WTC11 (cell line): ENCODE results near the gene VTI1A. TPM values are rescaled to one million over a fixed set of nuclear protein-coding genes. Genes with fewer than 3 reads are reported as not detected.

Experiments
- ATAC-seq: fragments of 200-7000 bp; cut with Tn5 transposase; 2 replicates; pipeline ENCODE4 v1.10.0; 2021; ENCODE audit warnings: mild to moderate bottlenecking, moderate library complexity
- CTCF ChIA-PET: fragments of 300-600 bp; sonication (Branson Sonifier 250); formaldehyde crosslinking; loops from one replicate; lab custom pipeline; 2021; ENCODE audit warnings: antibody characterized with exemption; lab: Charles Lee
- POLR2A ChIA-PET: fragments of 350-600 bp; sonication (Branson Sonifier 250); formaldehyde crosslinking; loops from one replicate; lab custom pipeline; 2021; ENCODE audit warnings: antibody characterized with exemption; lab: Charles Lee
- DNase-seq: peaks from one replicate; pipeline ENCODE4 v3.0.0; 2021; ENCODE audit warnings: low spot score
- H3K27ac Mint-ChIP-seq: 2 replicates; pipeline ENCODE4 v1.8.0; 2021; ENCODE audit warnings: mixed read lengths
- H3K27me3 Mint-ChIP-seq: 2 replicates; pipeline ENCODE4 v1.8.0; 2021; ENCODE audit warnings: low read depth, mild to moderate bottlenecking, moderate library complexity, mixed read lengths
- H3K36me3 Mint-ChIP-seq: 2 replicates; pipeline ENCODE4 v1.8.0; 2021; ENCODE audit warnings: mixed read lengths
- H3K4me1 Mint-ChIP-seq: 2 replicates; pipeline ENCODE4 v1.8.0; 2022; ENCODE audit warnings: mixed read lengths
- H3K4me3 Mint-ChIP-seq: 2 replicates; pipeline ENCODE4 v1.8.0; 2021; ENCODE audit warnings: mild to moderate bottlenecking, moderate library complexity, mixed read lengths
- H3K9me3 Mint-ChIP-seq: 2 replicates; pipeline ENCODE4 v1.8.0; 2021; ENCODE audit warnings: mixed read lengths
- CTCF ChIP-seq: fragments of 200-600 bp; IDR thresholded peaks from 2 replicates; pipeline ENCODE4 v1.8.0; 2022; ENCODE audit warnings: antibody characterized with exemption
- GTF2I ChIP-seq: fragments of 250-450 bp; sonication (Bioruptor Pico); conservative IDR thresholded peaks from 2 replicates; pipeline ENCODE4 v1.4.0; 2021; ENCODE audit warnings: mild to moderate bottlenecking
- IRF2 ChIP-seq: sonication (generic); formaldehyde crosslinking; IDR thresholded peaks from 2 replicates; pipeline ENCODE4 v1.8.0; 2022; ENCODE audit warnings: low read depth, missing genetic modification reagents, borderline replicate concordance
- KAT7 ChIP-seq: sonication (generic); formaldehyde crosslinking; IDR thresholded peaks from 2 replicates; pipeline ENCODE4 v1.8.1; 2023; ENCODE audit warnings: missing genetic modification reagents, mild to moderate bottlenecking, borderline replicate concordance
- NFYB ChIP-seq: sonication (generic); formaldehyde crosslinking; conservative IDR thresholded peaks from 2 replicates; pipeline ENCODE4 v1.8.0; 2022; ENCODE audit warnings: low read depth, missing genetic modification reagents
- NR1H2 ChIP-seq: sonication (generic); formaldehyde crosslinking; IDR thresholded peaks from 2 replicates; pipeline ENCODE4 v1.9.0; 2021; ENCODE audit warnings: mild to moderate bottlenecking, moderate library complexity, missing genetic modification reagents
- ZNF263 ChIP-seq: sonication (generic); formaldehyde crosslinking; IDR thresholded peaks from 2 replicates; pipeline ENCODE4 v1.8.1; 2022; ENCODE audit warnings: low read depth, mild to moderate bottlenecking, moderate library complexity, missing genetic modification reagents
- total RNA-seq: library from RNA; stranded (reverse); gene quantifications from 3 replicates; pipeline ENCODE4 v1.2.3, GENCODE V29; 2021
- TF ChIP-seq, protein P1 (sequence below): sonication (generic); formaldehyde crosslinking; IDR thresholded peaks from 2 replicates; pipeline ENCODE4 v1.8.0; 2022; ENCODE audit warnings: mild to moderate bottlenecking, missing genetic modification reagents
- TF ChIP-seq, protein P2 (sequence below): fragments of 250-450 bp; sonication (Bioruptor Pico); conservative IDR thresholded peaks from 2 replicates; pipeline ENCODE4 v1.9.0; 2021; ENCODE audit warnings: mild to moderate bottlenecking
- TF ChIP-seq, protein P3 (sequence below): sonication (generic); formaldehyde crosslinking; IDR thresholded peaks from 2 replicates; pipeline ENCODE4 v1.8.0; 2023; ENCODE audit warnings: missing genetic modification reagents
- TF ChIP-seq, protein P4 (sequence below): sonication (generic); formaldehyde crosslinking; IDR thresholded peaks from 2 replicates; pipeline ENCODE4 v1.8.1; 2022; ENCODE audit warnings: low read depth, missing genetic modification reagents, borderline replicate concordance
- TF ChIP-seq, protein P5 (sequence below): sonication (generic); formaldehyde crosslinking; conservative IDR thresholded peaks from 2 replicates; pipeline ENCODE4 v1.8.1; 2022; ENCODE audit warnings: mild to moderate bottlenecking, missing genetic modification reagents
- TF ChIP-seq, protein P6 (sequence below): sonication (generic); formaldehyde crosslinking; IDR thresholded peaks from 2 replicates; pipeline ENCODE4 v1.8.0; 2023; ENCODE audit warnings: missing genetic modification reagents, mild to moderate bottlenecking, borderline replicate concordance

VTI1A gene
- total RNA-seq, 1 experiment from 2014 or later: 20.1 TPM

- POLR2A ChIA-PET: interaction anchor here (0.6 kb wide), 1 partner anchor 26 kb away, joined by 3 read pairs; no protein-coding TSS in a partner anchor
- ATAC-seq: no peak
- peaks cover 24% of the 10 kb centered on the region for H3K4me1 Mint-ChIP-seq
- DNase-seq: no peak
- H3K9me3 Mint-ChIP-seq: no peaks in the 10 kb centered on the region
- H3K27ac Mint-ChIP-seq: no peak overlapping the region; the same call in 1 of the 2 replicates
- H3K4me3 Mint-ChIP-seq: no peak overlapping the region
- TF ChIP-seq, protein P1, sequence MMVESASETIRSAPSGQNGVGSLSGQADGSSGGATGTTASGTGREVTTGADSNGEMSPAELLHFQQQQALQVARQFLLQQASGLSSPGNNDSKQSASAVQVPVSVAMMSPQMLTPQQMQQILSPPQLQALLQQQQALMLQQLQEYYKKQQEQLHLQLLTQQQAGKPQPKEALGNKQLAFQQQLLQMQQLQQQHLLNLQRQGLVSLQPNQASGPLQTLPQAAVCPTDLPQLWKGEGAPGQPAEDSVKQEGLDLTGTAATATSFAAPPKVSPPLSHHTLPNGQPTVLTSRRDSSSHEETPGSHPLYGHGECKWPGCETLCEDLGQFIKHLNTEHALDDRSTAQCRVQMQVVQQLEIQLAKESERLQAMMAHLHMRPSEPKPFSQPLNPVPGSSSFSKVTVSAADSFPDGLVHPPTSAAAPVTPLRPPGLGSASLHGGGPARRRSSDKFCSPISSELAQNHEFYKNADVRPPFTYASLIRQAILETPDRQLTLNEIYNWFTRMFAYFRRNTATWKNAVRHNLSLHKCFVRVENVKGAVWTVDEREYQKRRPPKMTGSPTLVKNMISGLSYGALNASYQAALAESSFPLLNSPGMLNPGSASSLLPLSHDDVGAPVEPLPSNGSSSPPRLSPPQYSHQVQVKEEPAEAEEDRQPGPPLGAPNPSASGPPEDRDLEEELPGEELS: no peak
- no peak for TF ChIP-seq NFYB (CRISPR knock-in tag)
- no peak for TF ChIP-seq NR1H2 (CRISPR knock-in tag)
- no peak for TF ChIP-seq IRF2 (CRISPR knock-in tag)
- TF ChIP-seq, protein P2, sequence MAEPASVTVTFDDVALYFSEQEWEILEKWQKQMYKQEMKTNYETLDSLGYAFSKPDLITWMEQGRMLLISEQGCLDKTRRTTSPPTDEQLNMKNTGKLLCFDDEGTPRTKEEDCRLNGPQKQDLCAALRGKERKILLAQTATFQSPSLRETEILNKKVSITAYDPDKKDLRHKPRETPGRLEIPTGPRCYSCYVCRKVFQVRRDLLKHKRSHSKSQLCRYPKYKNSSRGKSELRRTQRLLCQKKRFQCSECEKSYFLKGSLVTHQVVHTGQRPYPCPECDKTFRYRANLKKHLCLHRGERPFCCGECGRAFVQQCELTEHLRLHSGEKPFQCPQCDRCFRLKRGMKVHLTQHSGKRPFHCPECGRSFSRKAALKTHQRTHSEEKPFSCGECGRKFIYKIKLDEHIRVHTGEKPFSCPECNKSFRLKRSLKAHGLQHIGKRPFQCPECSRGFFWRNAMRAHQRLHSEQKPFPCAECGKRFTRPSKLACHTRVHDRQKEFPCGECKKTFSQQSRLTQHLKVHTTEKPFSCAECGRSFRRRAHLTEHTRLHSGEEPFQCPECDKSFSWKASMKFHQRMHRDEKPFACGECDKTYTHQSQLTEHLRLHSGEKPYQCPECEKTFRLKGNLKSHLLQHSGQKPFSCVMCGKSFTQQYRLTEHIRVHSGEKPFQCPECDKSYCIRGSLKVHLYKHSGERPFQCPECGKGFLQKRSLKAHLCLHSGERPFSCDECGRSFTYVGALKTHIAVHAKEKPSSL (CRISPR knock-in tag): no peak
- no peak for TF ChIP-seq GTF2I (CRISPR knock-in tag)
- TF ChIP-seq, protein P3, sequence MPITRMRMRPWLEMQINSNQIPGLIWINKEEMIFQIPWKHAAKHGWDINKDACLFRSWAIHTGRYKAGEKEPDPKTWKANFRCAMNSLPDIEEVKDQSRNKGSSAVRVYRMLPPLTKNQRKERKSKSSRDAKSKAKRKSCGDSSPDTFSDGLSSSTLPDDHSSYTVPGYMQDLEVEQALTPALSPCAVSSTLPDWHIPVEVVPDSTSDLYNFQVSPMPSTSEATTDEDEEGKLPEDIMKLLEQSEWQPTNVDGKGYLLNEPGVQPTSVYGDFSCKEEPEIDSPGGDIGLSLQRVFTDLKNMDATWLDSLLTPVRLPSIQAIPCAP: no peak
- TF ChIP-seq, protein P4, sequence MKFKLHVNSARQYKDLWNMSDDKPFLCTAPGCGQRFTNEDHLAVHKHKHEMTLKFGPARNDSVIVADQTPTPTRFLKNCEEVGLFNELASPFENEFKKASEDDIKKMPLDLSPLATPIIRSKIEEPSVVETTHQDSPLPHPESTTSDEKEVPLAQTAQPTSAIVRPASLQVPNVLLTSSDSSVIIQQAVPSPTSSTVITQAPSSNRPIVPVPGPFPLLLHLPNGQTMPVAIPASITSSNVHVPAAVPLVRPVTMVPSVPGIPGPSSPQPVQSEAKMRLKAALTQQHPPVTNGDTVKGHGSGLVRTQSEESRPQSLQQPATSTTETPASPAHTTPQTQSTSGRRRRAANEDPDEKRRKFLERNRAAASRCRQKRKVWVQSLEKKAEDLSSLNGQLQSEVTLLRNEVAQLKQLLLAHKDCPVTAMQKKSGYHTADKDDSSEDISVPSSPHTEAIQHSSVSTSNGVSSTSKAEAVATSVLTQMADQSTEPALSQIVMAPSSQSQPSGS: no peak
- TF ChIP-seq, protein P5, sequence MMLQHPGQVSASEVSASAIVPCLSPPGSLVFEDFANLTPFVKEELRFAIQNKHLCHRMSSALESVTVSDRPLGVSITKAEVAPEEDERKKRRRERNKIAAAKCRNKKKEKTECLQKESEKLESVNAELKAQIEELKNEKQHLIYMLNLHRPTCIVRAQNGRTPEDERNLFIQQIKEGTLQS: no peak
- TF ChIP-seq ZNF263 (CRISPR knock-in tag): no peak
- TF ChIP-seq CTCF: no peak
- TF ChIP-seq, all 79 proteins: peak for 0
- Mint-ChIP-seq H3K27me3 (no peaks in the 10 kb centered on the region), H3K36me3 (no peaks in the 10 kb centered on the region)
- CTCF ChIA-PET: interaction anchor here (0.8 kb wide), 1 partner anchor 15 kb away, joined by 3 read pairs; no protein-coding TSS in a partner anchor
Measured at GRCh38 chr10:112753961-112754411, 307.0 kb downstream of the VTI1A start.

GRCh38 chr10:112755446-112756234 lies 308.6 kb downstream of the VTI1A start:
- DNase-seq (no peak), ATAC-seq (peak; percentile 75)
- ChIA-PET CTCF (no interaction called here), POLR2A (no interaction called here)
- Mint-ChIP-seq H3K27me3 (no peaks in the 10 kb centered on the region), H3K4me1 (peaks cover 24% of the 10 kb centered on the region), H3K4me3 (no peak overlapping the region), H3K36me3 (no peaks in the 10 kb centered on the region), H3K27ac (no peak overlapping the region), H3K9me3 (no peaks in the 10 kb centered on the region)
- TF ChIP-seq KAT7 (CRISPR knock-in tag): no peak
- TF ChIP-seq, protein P6, sequence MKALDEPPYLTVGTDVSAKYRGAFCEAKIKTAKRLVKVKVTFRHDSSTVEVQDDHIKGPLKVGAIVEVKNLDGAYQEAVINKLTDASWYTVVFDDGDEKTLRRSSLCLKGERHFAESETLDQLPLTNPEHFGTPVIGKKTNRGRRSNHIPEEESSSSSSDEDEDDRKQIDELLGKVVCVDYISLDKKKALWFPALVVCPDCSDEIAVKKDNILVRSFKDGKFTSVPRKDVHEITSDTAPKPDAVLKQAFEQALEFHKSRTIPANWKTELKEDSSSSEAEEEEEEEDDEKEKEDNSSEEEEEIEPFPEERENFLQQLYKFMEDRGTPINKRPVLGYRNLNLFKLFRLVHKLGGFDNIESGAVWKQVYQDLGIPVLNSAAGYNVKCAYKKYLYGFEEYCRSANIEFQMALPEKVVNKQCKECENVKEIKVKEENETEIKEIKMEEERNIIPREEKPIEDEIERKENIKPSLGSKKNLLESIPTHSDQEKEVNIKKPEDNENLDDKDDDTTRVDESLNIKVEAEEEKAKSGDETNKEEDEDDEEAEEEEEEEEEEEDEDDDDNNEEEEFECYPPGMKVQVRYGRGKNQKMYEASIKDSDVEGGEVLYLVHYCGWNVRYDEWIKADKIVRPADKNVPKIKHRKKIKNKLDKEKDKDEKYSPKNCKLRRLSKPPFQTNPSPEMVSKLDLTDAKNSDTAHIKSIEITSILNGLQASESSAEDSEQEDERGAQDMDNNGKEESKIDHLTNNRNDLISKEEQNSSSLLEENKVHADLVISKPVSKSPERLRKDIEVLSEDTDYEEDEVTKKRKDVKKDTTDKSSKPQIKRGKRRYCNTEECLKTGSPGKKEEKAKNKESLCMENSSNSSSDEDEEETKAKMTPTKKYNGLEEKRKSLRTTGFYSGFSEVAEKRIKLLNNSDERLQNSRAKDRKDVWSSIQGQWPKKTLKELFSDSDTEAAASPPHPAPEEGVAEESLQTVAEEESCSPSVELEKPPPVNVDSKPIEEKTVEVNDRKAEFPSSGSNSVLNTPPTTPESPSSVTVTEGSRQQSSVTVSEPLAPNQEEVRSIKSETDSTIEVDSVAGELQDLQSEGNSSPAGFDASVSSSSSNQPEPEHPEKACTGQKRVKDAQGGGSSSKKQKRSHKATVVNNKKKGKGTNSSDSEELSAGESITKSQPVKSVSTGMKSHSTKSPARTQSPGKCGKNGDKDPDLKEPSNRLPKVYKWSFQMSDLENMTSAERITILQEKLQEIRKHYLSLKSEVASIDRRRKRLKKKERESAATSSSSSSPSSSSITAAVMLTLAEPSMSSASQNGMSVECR (CRISPR knock-in tag): no peak
